ENCODE results near the gene BRD7. TPM values are rescaled to one million over a fixed set of nuclear protein-coding genes. Genes with fewer than 3 reads are reported as not detected.

The BRD7 gene
- total and polyA plus RNA-seq, 2 of the 13 experiments (the other 11 are each of a cell fraction or from before 2014, with no cell fraction given): 82.3 to 149 TPM

GRCh38 chr16:50297301-50298074 lies 71.3 kb downstream of the BRD7 start (continued):
- TF ChIP-seq HNF4G (IDR thresholded peaks at IDR 0.05; ENCODE audit: borderline replicate concordance, low read depth, low read length) (no peak), HNF4G (CRISPR knock-in tag; IDR thresholded peaks at IDR 0.05; ENCODE audit: borderline replicate concordance, low read depth) (no peak), HMG20B (CRISPR knock-in tag; conservative IDR thresholded peaks at IDR 0.05) (no peak), SP5 (CRISPR knock-in tag; IDR thresholded peaks at IDR 0.05; ENCODE audit: borderline replicate concordance, low read depth) (no peak), ETV6 (CRISPR knock-in tag; conservative IDR thresholded peaks at IDR 0.05) (no peak), PRMT3 (CRISPR knock-in tag; IDR thresholded peaks at IDR 0.05; ENCODE audit: borderline replicate concordance, low read depth) (no peak), YEATS2 (CRISPR knock-in tag; IDR thresholded peaks at IDR 0.05; ENCODE audit: borderline replicate concordance) (no peak), SMYD3 (CRISPR knock-in tag; IDR thresholded peaks at IDR 0.05) (no peak), ZNF572 (CRISPR knock-in tag; IDR thresholded peaks at IDR 0.05) (0 out of 2 replicates have a peak, but pooled peaks have one; percentile 67), AHR (CRISPR knock-in tag; IDR thresholded peaks at IDR 0.05) (no peak), FOXJ3 (CRISPR knock-in tag; IDR thresholded peaks at IDR 0.05; ENCODE audit: borderline replicate concordance) (no peak), PHF8 (CRISPR knock-in tag; IDR thresholded peaks at IDR 0.05) (peak; percentile 28), ZNF276 (CRISPR knock-in tag; IDR thresholded peaks at IDR 0.05; ENCODE audit: low read depth) (peak; percentile 83), NR1H2 (CRISPR knock-in tag; IDR thresholded peaks at IDR 0.05; ENCODE audit: borderline replicate concordance, low read depth) (no peak), BRF2 (CRISPR knock-in tag; IDR thresholded peaks at IDR 0.05) (no peak), TBX2 (CRISPR knock-in tag; IDR thresholded peaks at IDR 0.05; ENCODE audit: borderline replicate concordance) (peak; percentile 41; the same call in 1 of the 2 replicates), ATAD3A (CRISPR knock-in tag; IDR thresholded peaks at IDR 0.05) (no peak), DRAP1 (CRISPR knock-in tag; IDR thresholded peaks at IDR 0.05) (no peak), THAP7 (CRISPR knock-in tag; IDR thresholded peaks at IDR 0.05) (no peak), ZNF136 (CRISPR knock-in tag; IDR thresholded peaks at IDR 0.05; ENCODE audit: low read depth) (no peak), RFX1 (IDR thresholded peaks at IDR 0.05) (no peak), ZNF20 (CRISPR knock-in tag; IDR thresholded peaks at IDR 0.05) (no peak), ZNF792 (CRISPR knock-in tag; IDR thresholded peaks at IDR 0.05) (peak; percentile 5; the same call in 1 of the 2 replicates), ZNF263 (CRISPR knock-in tag; IDR thresholded peaks at IDR 0.05) (peak; percentile 39; the same call in 1 of the 2 replicates), ZBTB39 (CRISPR knock-in tag; IDR thresholded peaks at IDR 0.05) (peak; percentile 42; the same call in 1 of the 2 replicates), ZNF224 (CRISPR knock-in tag; IDR thresholded peaks at IDR 0.05) (no peak; the same call in 1 of the 2 replicates)

All from HepG2 (cell line).